ENCODE measurements around the gene SPAG16. TPM values are rescaled to one million over a fixed set of nuclear protein-coding genes. Genes with fewer than 3 reads are reported as not detected.
A peak's percentile ranks its signal among the peaks of the same experiment; 100 is the strongest.

SPAG16 gene
- polyA plus RNA-seq, 1 of the 3 experiments (the other 2 are of a cell fraction) = 29.5 TPM

DNA sequence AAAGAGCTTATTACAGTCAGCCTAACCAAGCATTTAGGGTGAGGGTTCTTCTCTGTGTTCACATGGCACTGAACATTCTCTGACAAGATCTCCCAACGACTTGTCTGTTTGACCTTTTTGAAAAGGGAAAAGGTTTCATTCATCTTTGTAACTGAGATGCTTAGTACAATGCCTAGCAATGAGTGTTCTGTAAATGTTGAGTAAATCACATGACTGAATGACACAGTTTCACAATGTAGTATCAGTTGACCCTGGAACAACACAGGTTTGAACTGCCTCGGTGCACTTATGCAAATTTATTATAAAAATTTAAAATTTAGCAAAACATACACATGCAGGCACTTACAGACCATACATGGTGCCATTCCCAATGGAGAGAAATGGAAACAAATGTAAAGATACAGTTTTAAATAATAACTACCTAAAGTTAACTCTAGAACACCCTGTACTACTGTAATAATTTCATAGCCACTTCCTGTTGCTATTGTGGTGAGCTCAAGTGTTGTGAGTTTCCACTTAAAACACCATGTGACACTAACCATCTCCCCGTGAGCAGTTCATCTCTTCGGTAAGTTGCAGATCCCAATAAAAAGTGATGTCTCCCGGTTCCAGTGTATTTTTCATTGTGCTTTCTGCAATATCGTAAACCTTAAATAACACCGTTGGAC, 1092.5 kb downstream of the SPAG16 start:
- Histone ChIP-seq H3K4me3 (ENCODE audit: low read depth in 2 of 2, low read length in 1 of 2) (no peak overlapping the region), H3K36me3 (replicated peaks in 1 of 2; ENCODE audit: control insufficient read depth in 1 of 2, insufficient read depth in 2 of 2, low read length in 1 of 2) (no peaks in the 10 kb centered on the region), H3K9ac (no peak overlapping the region), H3K4me2 (no peak overlapping the region), H2AFZ (ENCODE audit: low read depth) (peak overlapping the region; percentile 33; the same call in 1 of the 2 replicates), H3F3A (replicated peaks; ENCODE audit: insufficient read depth) (no peaks in the 10 kb centered on the region), H4K20me1 (ENCODE audit: insufficient read depth) (no peaks in the 10 kb centered on the region), H3K9me3 (no peaks in the 10 kb centered on the region), H3K27ac (ENCODE audit: low read depth in 2 of 2, low read length in 1 of 2) (no peak overlapping the region), H3K4me1 (ENCODE audit: control insufficient read depth in 1 of 2, insufficient read depth in 2 of 2, low read depth in 1 of 2, low read length in 1 of 2) (peaks cover 0 to 3% of the 10 kb centered on the region in 2 experiments; a peak in 1 of 4 replicates), H3K9me2 (no peaks in the 10 kb centered on the region), H3K27me3 (ENCODE audit: insufficient read depth) (no peaks in the 10 kb centered on the region), H3K79me2 (ENCODE audit: insufficient read depth) (no peaks in the 10 kb centered on the region)
- 69% methylated on average over 7 of the region's 7 CpGs for WGBS (ENCODE audit: low lambda C conversion rate)
- DNase-seq = no peak
- ChIA-PET POLR2A (no interaction called here), CTCF (no interaction called here)
- no peak for TF ChIP-seq ZBTB33 (IDR thresholded peaks at IDR 0.05; ENCODE audit: borderline replicate concordance, low read depth)
- no peak for TF ChIP-seq POLR2AphosphoS5 (IDR thresholded peaks at IDR 0.05; ENCODE audit: low read depth, low read length)
- no peak for TF ChIP-seq RAD21 (IDR thresholded peaks at IDR 0.05; ENCODE audit: low read length)
- TF ChIP-seq FOSL2 (IDR thresholded peaks at IDR 0.05; ENCODE audit: borderline replicate concordance, low read depth) = no peak
- no peak for TF ChIP-seq TCF12 (IDR thresholded peaks at IDR 0.05)
- no peak for TF ChIP-seq ELF1 (IDR thresholded peaks at IDR 0.05)
- no peak for TF ChIP-seq MEF2A (IDR thresholded peaks at IDR 0.05; ENCODE audit: borderline replicate concordance, low read depth)
- no peak for TF ChIP-seq GATA2 (CRISPR knock-in tag; IDR thresholded peaks at IDR 0.05)
- TF ChIP-seq CHD2 (IDR thresholded peaks at IDR 0.05; ENCODE audit: low read length, partially characterized antibody) = no peak

DNA sequence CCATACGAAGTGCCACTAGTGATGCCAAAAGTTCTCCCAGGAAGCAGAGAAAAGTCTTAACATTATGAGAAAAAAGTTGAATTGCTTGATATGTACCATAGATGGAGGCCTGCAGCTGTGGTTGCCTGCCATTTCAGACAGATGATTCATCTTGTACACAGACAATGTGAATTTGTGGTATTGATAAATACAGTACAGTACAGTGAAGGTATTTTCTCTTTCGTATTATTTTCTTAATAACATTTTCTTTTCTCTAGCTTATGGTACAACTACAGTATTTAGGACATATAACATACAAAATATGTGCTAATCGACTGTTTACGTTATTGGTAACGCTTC, 1093.0 kb downstream of the SPAG16 start:
- no peak for DNase-seq
- H4K20me1 ChIP-seq (ENCODE audit: insufficient read depth) = no peaks in the 10 kb centered on the region
- H3K4me3 ChIP-seq (ENCODE audit: low read depth in 2 of 2, low read length in 1 of 2) = no peak overlapping the region
- H3K27me3 ChIP-seq (ENCODE audit: insufficient read depth) = no peaks in the 10 kb centered on the region
- POLR2A ChIA-PET = no interaction called here
- H3K9me2 ChIP-seq = no peaks in the 10 kb centered on the region
- H3K27ac ChIP-seq (ENCODE audit: low read depth in 2 of 2, low read length in 1 of 2) = no peak overlapping the region
- CTCF ChIA-PET = no interaction called here
- peak overlapping the region; percentile 33; the same call in 1 of the 2 replicates for H2AFZ ChIP-seq (ENCODE audit: low read depth)
- H3K9me3 ChIP-seq = no peaks in the 10 kb centered on the region
- H3K79me2 ChIP-seq (ENCODE audit: insufficient read depth) = no peaks in the 10 kb centered on the region
- no peak overlapping the region for H3K4me2 ChIP-seq
- H3K4me1 ChIP-seq (ENCODE audit: control insufficient read depth in 1 of 2, insufficient read depth in 2 of 2, low read depth in 1 of 2, low read length in 1 of 2) = peaks cover 0 to 3% of the 10 kb centered on the region in 2 experiments; a peak in 1 of 4 replicates
- no peaks in the 10 kb centered on the region for H3K36me3 ChIP-seq (replicated peaks in 1 of 2; ENCODE audit: control insufficient read depth in 1 of 2, insufficient read depth in 2 of 2, low read length in 1 of 2)
- no peak overlapping the region for H3K9ac ChIP-seq
- H3F3A ChIP-seq (replicated peaks; ENCODE audit: insufficient read depth) = no peaks in the 10 kb centered on the region
- no peak for TF ChIP-seq SMC3 (IDR thresholded peaks at IDR 0.05; ENCODE audit: low read depth, low read length)
- TF ChIP-seq ELF1 (IDR thresholded peaks at IDR 0.05) = no peak
- TF ChIP-seq CHD2 (IDR thresholded peaks at IDR 0.05; ENCODE audit: low read length, partially characterized antibody) = no peak
- no peak for TF ChIP-seq FOSL2 (IDR thresholded peaks at IDR 0.05; ENCODE audit: borderline replicate concordance, low read depth)
- no peak for TF ChIP-seq TAF1 (IDR thresholded peaks at IDR 0.05; ENCODE audit: borderline replicate concordance, low read depth, low read length)
- TF ChIP-seq YY1 (IDR thresholded peaks at IDR 0.05; ENCODE audit: low read depth) = no peak
- 76% methylated on average over 5 of the region's 5 CpGs for WGBS (ENCODE audit: low lambda C conversion rate)
